ENCODE measurements around the gene SBK2.

DNA sequence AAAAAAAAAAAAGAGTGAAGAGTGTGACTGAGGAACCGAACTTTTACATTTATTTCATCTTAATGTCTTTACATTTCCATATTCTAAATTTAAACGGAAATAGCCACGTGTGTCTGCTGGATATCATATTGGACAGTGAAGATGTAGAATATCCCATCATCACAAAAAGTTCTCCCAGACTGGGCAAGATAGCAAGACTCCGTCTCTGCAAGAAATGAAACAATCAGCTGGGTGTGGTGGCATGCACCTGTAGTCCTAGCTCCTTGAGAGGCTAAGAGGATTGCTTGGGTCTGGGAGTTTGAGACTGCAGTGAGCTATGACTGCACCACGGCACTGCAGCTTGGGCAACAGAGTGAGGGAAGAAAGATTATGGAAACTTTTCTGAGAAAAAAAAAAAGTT lies 39.8 kb upstream of the SBK2 start:
- TF ChIP-seq, protein P1, sequence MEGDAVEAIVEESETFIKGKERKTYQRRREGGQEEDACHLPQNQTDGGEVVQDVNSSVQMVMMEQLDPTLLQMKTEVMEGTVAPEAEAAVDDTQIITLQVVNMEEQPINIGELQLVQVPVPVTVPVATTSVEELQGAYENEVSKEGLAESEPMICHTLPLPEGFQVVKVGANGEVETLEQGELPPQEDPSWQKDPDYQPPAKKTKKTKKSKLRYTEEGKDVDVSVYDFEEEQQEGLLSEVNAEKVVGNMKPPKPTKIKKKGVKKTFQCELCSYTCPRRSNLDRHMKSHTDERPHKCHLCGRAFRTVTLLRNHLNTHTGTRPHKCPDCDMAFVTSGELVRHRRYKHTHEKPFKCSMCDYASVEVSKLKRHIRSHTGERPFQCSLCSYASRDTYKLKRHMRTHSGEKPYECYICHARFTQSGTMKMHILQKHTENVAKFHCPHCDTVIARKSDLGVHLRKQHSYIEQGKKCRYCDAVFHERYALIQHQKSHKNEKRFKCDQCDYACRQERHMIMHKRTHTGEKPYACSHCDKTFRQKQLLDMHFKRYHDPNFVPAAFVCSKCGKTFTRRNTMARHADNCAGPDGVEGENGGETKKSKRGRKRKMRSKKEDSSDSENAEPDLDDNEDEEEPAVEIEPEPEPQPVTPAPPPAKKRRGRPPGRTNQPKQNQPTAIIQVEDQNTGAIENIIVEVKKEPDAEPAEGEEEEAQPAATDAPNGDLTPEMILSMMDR (conservative IDR thresholded peaks at IDR 0.05; ENCODE audit: low read depth in 2 of 2), result no peak
- TF ChIP-seq JUNB (IDR thresholded peaks at IDR 0.05; ENCODE audit: unreplicated experiment), result no peak
